GM18517 (cell line): ENCODE measurements around the gene MFSD12.
A peak's percentile ranks its signal among the peaks of the same experiment; 100 is the strongest.

ENCODE experiments used
- ATAC-seq: cut with Tn5 transposase; IDR thresholded peaks from one replicate; pipeline ENCODE4 v1.9.1; 2021; ENCODE audit warnings: mild to moderate bottlenecking, moderate library complexity; ENCODE audit not compliant: unreplicated experiment

MFSD12 gene

DNA sequence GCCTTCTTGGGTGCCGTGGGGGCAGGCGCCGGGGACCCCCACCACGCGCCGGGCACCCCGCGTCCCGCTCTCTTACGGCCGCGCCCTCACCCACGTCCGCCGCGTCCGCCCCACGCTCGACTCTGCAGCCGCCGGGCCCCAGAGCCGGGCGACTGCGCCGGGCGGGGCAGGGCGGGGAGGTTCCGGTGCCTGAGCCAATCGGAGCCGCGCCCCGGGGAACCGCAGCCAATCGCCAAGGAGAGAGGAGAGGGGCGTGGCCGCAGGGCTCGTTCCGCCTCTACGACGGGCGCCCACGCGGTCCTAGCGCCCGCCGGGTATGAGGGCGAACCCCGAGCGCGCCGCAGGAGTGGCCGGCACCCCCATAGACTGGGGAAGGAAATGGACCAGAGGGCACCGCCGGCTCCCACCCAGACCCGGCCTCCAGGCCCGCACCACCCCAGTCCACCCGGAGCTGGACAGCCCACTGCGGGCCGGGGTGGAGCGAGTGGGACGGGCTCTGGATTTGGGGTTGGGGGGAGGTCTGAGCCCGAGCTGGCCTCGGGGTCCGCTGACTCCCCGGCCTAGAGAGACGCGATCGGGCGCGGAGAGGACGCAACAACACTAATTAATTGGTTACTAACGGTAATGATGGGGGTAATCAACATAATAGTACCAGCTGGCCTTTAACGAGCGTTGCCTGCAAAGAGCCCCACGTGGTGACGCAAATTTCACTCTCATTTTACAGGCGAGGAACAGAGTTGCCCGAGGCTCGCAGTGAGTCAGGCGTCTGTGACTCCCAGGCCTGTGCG, at the start of gene MFSD12:
Gene MFSD12 (minus strand): TSS at position 126 of the 788 bp plus-strand sequence. CDS start 183 bp downstream, outside the sequence.
- peak; percentile 68 for ATAC-seq

DNA sequence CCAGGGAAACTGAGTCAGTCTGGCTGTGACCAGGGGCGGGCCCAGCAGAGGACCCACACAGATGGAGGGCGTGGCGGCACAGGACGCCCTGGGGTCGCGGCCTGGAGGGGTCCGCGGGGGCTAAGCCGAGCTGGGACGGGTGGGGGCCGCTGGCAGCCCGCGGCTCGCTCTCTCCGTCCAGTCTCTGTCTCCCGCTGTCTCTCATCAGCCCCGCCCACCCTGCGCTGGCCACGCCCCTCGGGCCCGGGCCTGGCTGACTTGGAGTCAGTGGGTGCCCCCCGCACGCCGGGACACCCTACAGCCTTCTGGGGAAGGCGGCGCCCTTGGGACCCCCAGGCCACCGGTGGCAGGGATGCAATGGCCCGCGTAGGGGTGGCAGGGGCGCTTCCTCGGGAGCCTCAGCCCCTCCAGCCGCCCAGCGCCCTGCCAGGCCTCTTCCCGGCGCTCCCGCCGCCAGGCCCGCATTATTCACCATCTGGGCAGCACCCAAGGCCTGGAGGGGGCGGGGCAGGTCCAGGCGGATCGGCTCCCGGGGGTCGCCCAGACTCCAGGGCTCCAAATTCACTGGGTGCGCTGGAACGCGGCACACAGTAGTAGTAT, 49.4 kb upstream of the MFSD12 start, which contains the start of gene TBXA2R:
Gene TBXA2R (minus strand): TSS at position 186 of the 600 bp plus-strand sequence. CDS start 6,241 bp downstream, outside the sequence.
- ATAC-seq = no peak

DNA sequence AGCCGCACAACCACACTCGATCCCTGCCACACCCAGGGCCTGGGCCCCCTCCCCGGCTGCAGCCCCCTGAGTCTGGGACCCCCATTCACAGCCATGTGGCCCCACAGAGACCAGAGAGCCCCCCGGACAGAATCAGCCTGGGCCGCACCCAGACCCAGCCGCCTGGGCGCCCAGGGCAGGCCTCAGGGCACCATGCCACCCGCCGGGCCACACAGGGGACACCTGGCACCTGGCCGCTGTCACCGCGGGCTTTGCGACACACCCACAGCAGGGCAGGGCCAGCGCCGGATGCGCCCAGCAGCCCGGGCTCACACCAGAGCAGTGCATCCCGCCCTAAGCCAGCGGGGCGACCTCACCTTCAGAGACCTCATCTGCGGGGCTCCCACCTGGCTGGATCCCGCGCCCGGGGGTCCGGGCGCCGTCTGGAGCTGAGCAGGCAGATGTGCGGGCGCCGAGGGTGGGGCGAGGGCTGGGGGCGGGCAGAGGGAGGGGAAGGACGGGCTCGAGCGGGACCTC, 48.8 kb upstream of the MFSD12 start:
- no peak for ATAC-seq

DNA sequence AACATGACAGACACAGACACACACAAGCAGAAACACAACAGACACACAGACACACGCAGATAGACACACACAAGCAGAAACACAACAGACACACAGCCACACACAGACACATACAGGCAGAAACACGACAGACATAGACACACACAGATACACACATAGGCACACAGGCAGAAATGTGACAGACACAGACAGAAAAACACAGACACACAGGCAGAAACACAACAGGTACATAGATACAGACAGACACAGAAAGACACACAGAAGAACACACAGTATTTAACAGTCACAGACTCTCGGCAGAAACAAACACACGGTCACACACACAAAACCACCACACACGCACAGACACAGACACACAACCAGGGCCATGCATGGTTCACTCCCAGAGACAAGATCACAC, 48.4 kb upstream of the MFSD12 start:
- no peak for ATAC-seq

DNA sequence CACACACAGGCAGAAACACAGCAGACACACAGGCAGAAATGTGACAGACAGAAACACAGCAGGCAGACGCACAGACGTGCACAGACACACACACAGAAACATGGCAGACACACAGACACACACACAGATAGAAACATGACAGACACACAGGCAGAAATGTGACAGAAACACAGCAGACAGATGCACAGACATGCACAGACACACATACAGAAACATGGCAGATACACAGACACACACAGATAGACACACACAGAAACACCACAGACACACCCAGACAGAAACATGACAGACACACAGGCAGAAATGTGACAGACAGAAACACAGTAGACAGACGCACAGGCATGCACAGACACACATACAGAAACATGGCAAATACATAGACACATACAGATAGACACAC, 48.0 kb upstream of the MFSD12 start:
- no peak for ATAC-seq

DNA sequence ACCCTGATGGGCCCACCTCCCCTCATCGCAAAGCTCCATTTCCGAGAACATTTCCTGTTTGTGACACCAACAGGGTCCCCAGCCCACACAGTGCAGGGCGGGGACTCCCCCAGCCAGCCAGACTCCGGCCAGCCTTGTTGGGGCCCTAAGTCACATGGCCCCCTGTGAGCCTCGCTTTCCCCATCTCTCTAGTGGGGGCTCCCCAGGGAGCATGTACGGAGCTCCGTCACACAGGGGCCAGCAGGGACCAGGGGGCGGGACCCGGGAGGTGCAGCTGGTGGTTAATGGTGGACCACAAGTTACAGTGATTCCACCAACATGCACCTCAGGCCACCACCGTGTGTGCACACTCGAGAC, 47.6 kb upstream of the MFSD12 start:
- no peak for ATAC-seq

DNA sequence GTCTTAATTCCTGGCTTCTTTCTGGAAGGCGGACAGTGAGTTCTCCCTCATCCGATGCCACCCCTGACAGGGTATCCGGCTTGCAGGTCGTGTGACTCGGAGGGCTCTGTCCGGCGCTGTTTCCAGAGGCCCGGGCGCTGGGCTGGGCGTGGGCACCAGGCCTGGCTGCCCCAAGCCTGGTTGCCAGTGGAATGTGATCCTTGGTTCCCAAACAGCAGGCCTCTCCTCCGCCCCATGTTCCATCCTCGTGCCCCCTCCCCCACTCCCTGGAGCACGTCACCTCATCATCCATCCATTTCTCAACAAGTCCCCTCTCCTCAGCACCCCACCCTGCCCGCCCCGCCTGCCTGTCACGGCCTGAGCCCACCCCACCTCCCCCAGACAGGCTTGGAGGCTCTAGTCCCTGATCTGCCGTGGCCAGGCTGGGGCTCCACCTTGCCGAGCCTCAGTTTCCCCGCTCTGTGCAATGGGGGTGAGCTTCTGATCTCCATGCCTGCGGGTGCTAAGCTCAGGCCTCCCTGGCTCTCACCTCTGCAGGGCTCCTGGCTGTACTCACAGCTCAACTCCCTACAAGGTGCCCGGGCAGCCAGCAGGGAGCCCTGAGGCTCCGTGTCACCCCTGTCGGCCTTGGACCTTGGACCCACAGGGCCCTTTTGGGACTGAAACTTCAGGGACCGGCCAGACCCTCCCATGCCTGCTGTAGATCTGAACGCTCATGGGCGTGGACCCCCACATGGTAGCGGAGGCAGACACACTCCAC, 47.0 kb upstream of the MFSD12 start:
- no peak for ATAC-seq

DNA sequence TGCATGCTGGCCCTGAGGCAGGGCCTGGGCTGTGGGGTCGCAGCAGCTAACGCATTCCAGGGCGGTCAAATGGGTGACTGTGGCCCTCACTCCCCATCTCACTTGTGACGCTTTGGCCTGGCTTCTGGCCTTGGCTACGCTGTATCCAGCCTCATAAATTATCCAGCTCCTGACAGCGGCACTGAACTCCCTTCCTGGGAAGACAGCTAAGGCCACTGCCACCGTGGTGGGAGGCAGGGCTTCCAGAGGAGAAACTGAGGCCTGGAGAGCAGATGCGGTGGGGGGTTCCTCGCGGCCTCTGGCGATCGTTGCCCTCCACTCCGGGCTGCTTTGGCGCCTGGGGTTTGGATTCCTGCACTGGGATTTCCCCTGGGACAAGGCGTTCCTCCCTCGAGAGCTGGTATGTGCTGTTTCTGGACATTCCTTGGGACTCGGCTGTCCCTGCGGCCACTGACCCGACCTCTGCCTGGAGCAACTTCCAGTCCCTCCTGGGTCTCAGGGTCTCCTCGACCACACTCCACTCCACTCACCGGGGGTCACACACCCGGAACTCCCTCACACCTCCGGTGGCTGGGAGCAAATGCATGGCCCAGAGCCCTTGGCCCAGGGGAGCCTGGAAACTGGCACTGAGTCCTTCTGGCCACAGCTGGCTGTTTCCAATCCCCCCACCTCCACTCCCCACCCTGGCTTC, 45.9 kb upstream of the MFSD12 start:
- no peak for ATAC-seq

DNA sequence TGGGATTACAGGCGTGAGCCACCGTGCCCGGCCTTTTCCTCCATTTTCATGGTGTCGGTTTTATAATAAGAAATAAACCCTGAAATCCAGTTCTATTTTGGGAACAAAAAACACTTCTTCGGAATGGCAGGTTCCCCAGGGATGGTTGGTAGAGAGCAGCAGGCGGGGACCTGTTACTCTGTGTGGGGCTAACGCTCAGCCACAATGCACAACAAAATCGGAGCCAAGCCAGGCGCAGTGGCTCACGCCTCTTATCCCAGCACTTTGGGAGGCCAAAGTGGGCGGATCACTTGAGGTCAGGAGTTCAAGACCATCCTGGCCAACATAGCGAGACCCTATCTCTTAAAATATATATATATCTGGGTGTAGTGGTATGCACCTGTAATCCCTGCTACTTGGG, 43.6 kb upstream of the MFSD12 start:
- ATAC-seq = no peak

DNA sequence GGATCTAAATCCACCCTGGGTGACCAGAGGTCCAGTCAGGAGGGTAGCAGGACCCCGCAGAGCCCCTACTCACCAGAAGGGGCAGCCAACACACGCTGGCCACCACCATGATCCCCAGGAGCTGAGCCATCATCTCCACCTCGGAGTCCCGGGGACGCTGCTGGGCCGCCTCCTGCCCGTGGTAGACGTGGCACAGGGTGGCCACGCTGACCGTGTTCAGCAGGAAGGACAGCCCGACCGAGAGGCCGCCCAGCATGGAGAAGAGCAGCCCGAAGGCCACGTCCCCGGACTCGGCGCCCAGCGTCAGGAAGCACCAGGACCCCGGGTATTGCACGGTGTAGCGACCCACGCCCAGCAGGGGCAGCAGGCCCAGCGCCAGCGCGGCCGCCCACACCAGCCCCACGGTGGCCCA, 42.4 kb upstream of the MFSD12 start:
- no peak for ATAC-seq

DNA sequence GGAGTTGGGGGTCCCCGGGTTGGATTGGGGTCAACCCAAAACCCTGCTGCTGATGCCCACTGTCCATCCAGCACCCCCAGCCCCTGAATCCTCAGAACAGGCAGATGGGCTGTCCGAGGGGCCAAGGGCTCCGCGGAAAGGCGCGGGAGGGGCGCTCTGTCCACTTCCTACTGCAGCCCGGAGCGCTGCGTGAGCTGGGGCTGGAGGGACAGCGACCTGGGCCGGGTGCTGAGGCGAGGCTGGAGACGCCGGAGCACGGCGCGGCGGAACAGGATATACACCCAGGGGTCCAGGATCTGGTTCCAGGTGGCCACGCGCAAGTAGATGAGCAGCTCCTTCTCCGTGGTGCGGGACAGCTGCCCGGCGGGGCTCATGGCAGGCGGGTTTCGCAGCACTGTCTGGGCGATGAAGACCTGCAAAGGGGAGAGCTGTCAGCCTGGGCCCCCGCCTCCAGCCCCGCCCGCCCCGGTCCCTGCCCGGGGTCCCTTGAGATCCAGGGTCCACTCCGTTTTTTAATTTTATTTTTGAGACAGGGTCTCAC, 38.2 kb upstream of the MFSD12 start:
- no peak for ATAC-seq

DNA sequence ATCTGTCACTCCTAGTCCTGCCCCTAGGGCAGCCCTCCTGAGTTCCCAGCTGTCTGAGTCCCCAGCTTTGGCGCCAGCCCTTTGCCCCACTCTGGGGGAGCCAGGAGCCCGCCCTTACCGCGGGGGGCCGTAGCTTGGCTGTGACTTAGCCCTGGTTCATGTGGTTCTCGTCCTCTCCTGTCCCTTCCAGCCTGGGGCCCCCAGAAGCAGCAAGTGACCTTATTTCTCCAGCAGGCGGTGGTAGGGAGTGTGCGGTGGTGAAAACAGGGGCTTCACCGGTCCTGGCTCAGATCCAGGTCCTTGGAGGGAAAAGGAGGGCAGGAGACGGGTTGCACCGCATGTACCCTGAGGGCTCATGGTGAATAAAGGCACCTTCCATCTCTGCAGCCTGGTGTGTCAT, 35.8 kb upstream of the MFSD12 start:
- ATAC-seq = no peak

DNA sequence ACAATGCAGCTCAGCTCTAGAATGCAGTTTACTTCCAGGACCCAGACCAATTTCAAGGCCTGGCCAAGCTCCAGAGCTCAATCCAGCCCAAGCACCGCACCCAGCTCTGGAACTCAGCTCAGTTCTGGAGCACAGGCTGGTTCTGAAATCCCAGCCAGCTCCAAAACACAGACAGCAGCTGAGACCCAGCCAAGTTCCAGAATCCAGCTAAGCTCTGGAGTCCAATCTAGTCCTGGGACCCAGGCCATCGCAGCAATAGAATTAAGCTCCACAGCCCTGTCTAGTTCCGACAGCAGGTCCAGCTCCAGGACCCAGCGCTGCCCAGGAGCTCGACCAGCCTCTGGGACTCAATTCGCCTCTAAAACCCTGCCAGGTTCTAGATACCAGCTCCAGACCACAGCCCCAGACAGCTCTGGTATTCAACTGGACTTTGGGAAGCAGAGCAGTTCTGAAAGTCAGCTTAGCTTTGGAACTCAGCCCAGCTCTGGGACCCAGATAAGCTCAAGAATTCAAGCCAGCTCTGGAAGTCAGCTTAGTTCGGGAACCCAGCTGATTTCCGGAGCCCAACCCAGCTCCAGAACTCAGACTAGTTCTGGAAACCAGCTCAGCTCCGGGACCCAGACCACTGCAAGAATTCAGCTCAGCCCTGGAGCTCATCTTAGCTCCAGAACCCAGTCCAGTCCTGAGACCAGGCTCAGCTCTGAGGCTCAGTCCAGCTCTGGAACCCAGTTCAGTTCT, 34.7 kb upstream of the MFSD12 start:
- no peak for ATAC-seq

DNA sequence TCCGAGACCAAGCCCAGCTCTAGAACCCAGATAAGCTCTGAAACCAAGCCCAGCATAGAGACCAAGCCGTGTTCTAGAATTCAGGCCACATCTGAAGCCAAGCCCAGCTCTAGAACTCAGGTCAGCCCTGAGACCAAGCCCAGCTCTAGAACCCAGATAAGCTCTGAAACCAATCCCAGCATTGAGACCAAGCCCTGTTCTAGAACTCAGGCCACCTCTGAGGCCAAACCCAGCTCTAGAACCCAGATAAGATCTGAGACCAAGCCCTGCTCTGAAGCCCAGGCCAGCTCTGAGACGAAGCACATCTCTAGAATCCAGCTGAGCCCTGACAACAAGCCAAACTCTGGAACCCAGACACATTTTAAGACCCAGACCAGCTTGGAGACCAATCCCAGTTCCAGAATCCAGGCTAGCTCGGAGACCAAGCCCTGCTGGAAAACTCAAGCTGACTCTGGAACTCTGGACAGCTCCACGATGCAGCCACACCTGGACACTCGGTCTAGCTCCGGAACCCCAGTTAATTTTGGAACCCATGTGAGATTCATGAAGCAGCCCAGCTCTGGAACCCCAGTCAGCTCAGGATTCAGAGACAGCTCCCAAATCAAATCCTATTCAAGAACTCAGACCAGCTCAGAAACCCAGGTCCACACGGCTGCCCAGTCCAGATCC, 33.7 kb upstream of the MFSD12 start:
- ATAC-seq = no peak

DNA sequence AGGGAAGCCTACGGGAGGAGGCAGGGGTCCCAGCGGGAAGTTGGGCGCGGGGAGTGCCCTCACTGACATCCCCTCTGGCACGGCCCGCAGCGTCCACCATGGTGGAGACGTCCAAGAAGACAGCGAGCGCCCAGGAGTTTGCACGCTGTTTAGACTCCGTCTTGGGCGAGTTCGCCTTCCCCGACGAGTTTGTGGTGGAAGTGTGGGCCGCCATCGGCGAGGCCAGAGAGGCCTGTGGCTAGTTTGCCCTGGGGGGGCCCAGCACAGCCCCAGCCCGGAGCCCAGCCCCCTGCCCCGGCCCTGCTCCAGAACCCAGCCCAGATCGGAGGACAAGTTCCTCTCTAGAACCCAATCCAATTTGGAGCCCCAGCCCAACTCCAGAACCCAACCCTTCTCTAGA, 32.6 kb upstream of the MFSD12 start:
- no peak for ATAC-seq

DNA sequence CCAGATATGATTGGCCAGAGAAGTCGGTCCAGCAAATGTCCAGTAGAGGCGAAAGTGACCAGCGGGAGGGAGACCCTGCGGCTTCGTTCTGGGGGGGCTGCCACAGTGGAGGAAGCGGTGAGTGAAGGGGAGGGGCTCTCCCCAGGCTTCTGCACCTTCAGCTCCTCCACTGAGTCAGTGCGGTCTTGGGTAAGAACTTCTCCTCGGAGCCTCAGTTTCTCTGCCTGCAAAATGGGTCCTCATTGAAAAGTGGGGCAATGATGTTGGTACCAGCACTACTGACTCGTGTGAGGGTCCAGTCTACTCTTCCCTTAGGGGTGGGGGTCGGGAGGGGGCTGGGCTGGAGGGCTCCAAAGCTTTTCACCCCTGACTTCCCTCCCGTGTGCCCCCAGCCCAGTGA, 32.1 kb upstream of the MFSD12 start:
- ATAC-seq = no peak

DNA sequence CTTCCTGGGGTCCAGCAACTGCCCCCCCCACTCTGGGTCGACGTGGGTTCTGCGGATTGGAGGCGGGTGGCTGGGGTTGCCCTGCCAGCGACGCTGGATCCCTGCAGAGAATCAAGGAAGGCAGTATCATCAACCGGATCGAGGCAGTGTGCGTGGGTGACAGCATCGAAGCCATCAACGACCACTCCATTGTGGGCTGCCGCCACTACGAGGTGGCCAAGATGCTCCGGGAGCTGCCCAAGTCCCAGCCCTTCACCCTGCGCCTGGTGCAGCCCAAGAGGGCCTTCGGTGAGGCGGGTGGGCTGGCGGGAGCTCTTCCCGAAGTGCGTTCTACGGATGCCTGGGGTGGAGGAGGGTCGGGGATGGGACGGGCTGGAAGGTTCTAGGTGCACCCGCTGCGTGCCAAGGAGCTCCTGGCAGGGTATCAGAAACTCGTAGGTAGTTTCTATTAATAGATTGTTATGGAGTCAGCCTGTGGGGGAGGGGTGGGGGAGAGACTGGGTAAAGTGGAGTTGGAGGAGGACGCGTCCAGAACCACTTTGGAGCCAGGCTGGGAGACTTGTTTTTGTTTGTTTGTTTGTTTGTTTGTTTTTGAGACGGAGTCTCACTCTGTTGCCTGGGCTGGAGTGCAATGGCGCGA, 29.4 kb upstream of the MFSD12 start:
- ATAC-seq = no peak

DNA sequence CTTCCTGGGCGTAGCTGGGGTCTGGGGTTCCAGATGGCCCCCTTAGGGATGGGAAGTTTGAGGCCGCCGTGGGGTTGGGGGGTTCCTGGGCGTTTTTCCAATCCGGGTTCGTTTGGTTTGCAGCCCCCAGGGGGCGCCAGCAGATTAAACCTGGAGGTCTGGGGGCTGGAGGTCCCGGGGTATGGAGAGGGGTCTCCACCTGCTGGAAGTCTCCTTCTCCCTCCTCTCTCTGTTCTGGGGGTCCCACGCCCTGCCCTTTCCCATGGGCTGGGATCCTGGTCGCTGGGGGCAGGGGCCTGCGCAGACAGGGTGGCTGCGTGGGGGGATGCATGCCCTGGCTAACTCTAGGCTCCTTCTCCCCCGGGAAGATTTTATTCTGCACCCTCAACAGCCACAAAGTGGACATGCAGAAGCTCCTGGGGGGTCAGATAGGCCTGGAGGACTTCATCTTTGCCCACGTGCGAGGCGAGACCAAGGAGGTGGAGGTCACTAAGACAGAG, 28.8 kb upstream of the MFSD12 start:
- no peak for ATAC-seq
